UCSD-AML1 (cell line): ENCODE results near the gene TMOD3.
"Not testable (repeated sequence)": the region's sequence is repeated elsewhere in the genome, so short reads cannot be mapped to it uniquely, and the experiment has no call there.

Experiments
- DNase-seq: peaks from one replicate; lab custom pipeline; 2025; ENCODE audit not compliant: unreplicated experiment; lab: John Stamatoyannopoulos, UW

Gene TMOD3

DNA sequence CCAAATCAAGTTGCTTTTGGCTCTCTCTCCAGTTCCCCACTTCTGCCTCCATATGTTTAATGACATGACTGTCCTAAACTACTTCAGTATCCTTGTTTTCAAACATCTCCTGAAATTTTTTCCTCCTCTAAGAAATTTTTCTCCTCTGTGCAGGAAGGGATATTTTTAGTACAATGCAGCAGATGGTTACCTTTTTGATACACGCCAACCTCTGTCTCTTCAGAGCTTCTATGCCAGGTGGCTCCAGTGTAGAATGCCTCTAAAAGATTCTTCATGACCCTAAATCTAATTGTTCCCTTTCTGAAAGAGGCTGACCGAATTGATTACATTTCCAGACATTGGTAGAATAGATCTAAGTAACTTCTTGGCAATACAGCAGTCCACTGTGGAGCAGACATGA is 33.7 kb downstream of the TMOD3 start:
- no peak for DNase-seq

DNA sequence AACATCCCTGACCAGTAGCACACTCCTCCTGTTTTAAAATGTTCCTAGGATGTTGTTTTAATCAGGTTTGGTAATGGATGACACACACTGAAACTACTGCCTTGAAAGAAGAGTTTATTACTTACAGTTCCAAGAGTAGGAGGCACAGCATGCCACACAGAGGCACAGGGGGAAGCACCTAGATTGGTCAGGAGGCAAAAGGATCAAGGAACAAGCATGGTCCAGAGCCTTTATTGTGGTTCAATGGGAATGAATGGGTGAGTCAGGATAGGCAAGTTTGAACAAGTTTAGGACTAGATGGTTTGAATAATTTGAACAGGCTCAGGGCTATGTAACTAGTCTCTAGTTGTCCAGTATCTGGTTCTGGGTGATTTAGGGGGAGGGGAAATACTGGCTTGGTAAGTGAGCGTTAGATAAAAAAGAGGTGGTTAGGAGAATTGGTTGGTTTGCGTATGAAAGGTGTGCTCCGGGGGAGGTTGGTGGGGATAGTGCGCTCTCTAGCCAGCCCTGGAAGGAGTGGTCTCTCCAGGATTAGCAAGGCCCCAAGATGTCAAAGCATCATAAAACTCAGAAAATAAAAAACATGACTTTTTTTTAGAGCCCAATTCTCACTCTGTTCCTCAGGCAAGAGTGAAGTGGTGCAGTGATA is 35.1 kb downstream of the TMOD3 start:
- DNase-seq, result no peak

- DNase-seq, result no peak
Observed at GRCh38 chr15:51865317-51865716, 35.9 kb downstream of the TMOD3 start.

DNA sequence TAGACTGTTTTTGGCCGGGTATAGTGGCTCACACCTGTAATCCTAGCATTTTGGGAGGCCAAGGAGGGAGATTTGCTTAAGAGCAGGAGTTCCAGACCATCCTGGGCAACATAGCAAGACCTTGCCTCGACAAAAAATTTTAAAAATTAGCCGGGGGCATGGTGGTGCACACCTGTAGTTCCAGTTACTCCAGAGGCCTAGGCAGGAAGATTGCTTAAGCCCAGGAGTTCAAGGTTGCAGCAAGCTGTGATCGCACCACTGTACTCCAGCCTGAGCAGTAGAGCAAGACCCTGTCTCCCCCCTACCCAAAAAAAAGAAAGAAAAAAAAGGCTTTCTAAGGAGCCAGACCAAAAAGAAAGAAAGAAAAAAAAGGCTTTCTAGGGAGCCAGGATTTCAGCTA is 36.7 kb downstream of the TMOD3 start:
- DNase-seq, result no peak

GRCh38 chr15:51866751-51867150 is 37.3 kb downstream of the TMOD3 start:
- no peak for DNase-seq

DNA sequence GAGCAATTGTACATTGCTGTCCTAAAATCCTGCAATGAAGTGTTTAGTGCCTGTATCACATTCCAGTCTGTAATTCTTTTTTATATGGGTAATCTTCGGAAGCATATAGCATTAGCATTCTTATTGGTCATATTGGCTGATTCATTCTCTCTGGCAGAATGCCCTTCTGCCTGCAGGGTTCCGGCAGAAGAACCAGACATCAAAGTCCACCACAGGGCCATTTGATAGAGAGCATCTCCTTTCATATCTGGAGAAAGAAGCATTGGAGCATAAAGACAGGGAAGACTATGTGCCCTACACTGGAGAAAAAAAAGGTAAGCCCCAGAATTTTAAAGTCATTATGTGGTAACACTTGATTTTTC is 39.6 kb downstream of the TMOD3 start:
- DNase-seq, result no peak

- no peak for DNase-seq
Observed at GRCh38 chr15:51870774-51871173, 41.3 kb downstream of the TMOD3 start.

- DNase-seq, result no peak
Observed at GRCh38 chr15:51874751-51875644, 45.5 kb downstream of the TMOD3 start.

GRCh38 chr15:51876169-51876568 is 46.7 kb downstream of the TMOD3 start:
- no peak for DNase-seq

GRCh38 chr15:51878446-51879386 is 49.3 kb downstream of the TMOD3 start:
- no peak for DNase-seq

GRCh38 chr15:51879555-51879954 is 50.1 kb downstream of the TMOD3 start:
- no peak for DNase-seq

DNA sequence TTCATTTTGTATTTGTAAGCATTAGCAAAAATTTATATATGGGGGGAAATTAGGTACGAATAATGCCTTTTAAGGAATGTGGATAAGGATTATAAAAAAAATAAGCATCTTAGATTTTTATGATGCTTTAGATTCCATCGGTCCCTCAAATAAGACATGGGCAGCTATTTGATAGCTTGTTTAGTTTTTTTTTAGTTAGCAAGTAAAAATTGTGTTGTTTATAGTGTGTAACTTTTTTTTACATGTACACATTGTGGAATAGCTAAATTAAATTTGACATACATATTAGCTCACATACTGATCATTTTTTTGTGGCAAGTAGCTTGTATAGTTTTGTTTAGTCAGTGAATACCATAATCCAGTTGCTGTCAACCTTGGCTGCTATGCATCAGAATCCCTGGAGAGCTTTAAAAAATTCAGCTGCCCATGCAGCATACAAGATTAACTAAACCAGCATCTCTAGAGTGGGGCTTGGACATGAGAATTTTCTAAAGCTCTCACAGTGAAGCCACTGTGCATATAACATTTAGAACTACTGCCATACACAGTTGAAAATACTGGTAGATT is 53.9 kb downstream of the TMOD3 start:
- DNase-seq, result no peak

- no peak for DNase-seq
Observed at GRCh38 chr15:51884041-51884440, 54.6 kb downstream of the TMOD3 start.

- no peak for DNase-seq
Observed at GRCh38 chr15:51884517-51885236, 55.2 kb downstream of the TMOD3 start.

- DNase-seq, result not testable (repeated sequence)
Observed at GRCh38 chr15:51885758-51886157, 56.3 kb downstream of the TMOD3 start.

DNA sequence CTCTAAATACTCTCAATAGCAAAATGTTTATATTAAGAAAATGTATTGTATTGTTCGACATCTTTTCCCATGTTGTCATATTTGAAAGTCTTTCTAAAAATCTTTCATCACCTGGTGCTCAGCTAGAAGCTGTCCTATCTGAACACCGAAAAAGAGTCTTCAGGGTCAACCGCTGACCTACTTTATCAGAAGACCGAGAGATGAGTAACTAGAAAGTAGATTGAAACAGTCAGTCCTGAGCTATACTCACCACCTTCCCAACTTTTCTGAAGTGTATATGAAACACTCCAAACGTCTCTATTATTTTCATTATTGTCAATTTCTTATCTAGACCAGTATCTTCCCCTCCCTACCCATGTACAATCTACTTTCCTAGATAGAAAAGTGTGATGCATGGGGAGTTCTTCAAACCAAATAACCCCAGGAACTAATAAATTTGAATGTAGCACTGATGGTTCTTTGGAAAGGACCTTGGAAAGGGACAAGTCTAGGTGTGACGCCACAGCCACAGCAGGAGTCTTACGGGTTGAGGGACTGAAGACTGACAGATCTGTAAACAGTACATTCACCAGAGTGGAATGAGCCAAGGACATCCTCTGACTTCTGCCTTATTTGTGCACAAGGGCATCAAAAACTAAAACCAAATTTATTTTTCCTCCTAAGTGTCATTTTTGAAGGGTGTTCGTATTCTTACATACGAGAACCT is 58.6 kb downstream of the TMOD3 start:
- DNase-seq, result no peak

- no peak for DNase-seq
Observed at GRCh38 chr15:51888593-51889195, 59.2 kb downstream of the TMOD3 start.

DNA sequence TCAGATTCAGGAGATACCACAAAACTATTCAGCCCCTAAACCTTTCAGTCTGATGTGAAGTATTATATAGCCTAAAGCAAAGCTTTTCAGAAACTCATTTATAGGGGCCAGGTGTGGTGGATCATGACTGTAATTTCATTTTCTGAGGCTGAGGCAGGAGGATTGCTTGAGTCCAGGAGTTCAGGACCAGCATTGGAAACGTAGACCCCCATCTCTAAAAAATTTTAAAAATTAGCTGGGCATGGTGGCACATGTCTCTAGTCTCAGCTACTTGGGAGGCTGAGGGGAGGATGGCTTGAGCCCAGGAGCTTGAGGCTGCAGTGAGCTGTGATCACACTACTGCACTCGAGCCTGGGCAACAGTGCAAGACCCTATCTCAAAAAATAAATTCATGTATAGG is 60.0 kb downstream of the TMOD3 start:
- DNase-seq, result no peak

DNA sequence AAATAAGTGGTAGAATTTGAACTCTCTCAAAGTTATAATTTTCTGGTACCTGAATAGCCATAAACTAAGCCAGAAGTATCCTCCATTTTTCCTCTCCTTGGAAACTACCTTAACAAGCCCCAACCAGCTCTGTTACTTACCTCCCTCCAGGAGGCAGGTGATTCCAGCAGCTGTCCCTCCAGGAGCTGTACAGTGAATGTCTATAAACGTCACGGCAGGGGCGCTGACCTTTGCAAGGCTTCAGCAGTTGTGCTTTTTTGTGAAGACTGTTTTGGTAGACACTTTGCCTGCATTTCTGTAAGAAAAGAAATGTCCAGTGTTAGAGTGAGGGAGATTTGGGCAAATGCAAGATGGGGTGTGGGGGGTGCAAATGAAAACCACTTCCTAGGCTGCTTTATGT is 75.0 kb downstream of the TMOD3 start:
- no peak for DNase-seq
